ENCODE results near the gene SMCO3. TPM values are rescaled to one million over a fixed set of nuclear protein-coding genes. Genes with fewer than 3 reads are reported as not detected.

SMCO3 gene
- total RNA-seq, 2 experiments from 2014 or later: not detected

DNA sequence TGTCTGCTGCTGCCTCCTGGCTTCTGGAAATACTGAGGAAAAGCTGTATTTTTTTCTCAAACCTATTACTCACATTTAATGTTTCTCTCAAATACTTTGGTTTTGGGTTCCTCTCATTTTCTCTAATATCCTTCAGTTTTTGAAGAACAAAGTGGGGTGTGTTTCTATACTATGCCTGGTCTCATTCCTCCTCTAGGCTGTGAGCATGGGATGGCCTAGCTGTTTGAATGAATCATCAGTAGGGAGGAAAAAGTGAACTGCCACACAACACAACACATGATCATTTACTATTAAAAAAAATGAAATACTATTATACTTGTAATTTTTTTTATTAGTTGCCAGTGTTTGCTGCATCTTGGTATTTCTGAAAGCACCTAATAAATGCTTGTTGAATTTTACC is 11.3 kb upstream of the SMCO3 start:
- no peaks in the 10 kb centered on the region for H3K9me3 ChIP-seq (ENCODE audit: control insufficient read depth in 1 of 2, insufficient read depth in 1 of 2, low read length in 2 of 2)
- H3K27me3 Mint-ChIP-seq: peaks cover 5% of the 10 kb centered on the region
- no peaks in the 10 kb centered on the region for H3K9me3 Mint-ChIP-seq
- H3K4me1 Mint-ChIP-seq (ENCODE audit: low read depth): no peaks in the 10 kb centered on the region
- intact Hi-C loops (cut with DNase I, micrococcal nuclease): no loop called here
- H3K36me3 ChIP-seq (ENCODE audit: insufficient read depth, low read length): no peaks in the 10 kb centered on the region
- ATAC-seq (ENCODE audit: poor library complexity) (no peak), DNase-seq (no peak)
- no peak overlapping the region for H3K27ac ChIP-seq (ENCODE audit: low read depth in 1 of 2, low read length in 2 of 2)
- H3K27me3 ChIP-seq (ENCODE audit: control insufficient read depth in 1 of 2, insufficient read depth in 2 of 2, low read length in 2 of 2): no peaks in the 10 kb centered on the region
- H3K27ac Mint-ChIP-seq: no peak overlapping the region
- no peak overlapping the region for H3K4me3 ChIP-seq (ENCODE audit: low read length)
- CTCF ChIA-PET: interaction anchor here (0.7 to 1.2 kb wide), 2 partner anchors 16 to 55 kb away, joined by 3 to 4 read pairs; no protein-coding TSS in a partner anchor
- no peaks in the 10 kb centered on the region for H3K36me3 Mint-ChIP-seq (ENCODE audit: low read depth)
- no peaks in the 10 kb centered on the region for H3K4me1 ChIP-seq (ENCODE audit: insufficient read depth, low read length)
- H3K4me3 Mint-ChIP-seq: no peak overlapping the region
- TF ChIP-seq CTCF (IDR thresholded peaks at IDR 0.05): no peak
- POLR2A ChIA-PET: interaction anchor here (0.9 kb wide), 1 partner anchor 11 kb away, joined by 4 read pairs; no protein-coding TSS in a partner anchor

GRCh38 chr12:14824012-14824634 is 10.1 kb upstream of the SMCO3 start:
- TF ChIP-seq CTCF (IDR thresholded peaks at IDR 0.05): no peak
- DNase-seq (no peak), ATAC-seq (ENCODE audit: poor library complexity) (no peak)
- no peaks in the 10 kb centered on the region for H3K27me3 ChIP-seq (ENCODE audit: control insufficient read depth in 1 of 2, insufficient read depth in 2 of 2, low read length in 2 of 2)
- no peaks in the 10 kb centered on the region for H3K4me1 ChIP-seq (ENCODE audit: insufficient read depth, low read length)
- Mint-ChIP-seq H3K9me3 (no peaks in the 10 kb centered on the region), H3K36me3 (ENCODE audit: low read depth) (no peaks in the 10 kb centered on the region), H3K4me3 (no peak overlapping the region), H3K4me1 (ENCODE audit: low read depth) (no peaks in the 10 kb centered on the region), H3K27ac (no peak overlapping the region), H3K27me3 (peaks cover 5% of the 10 kb centered on the region)
- H3K27ac ChIP-seq (ENCODE audit: low read depth in 1 of 2, low read length in 2 of 2): no peak overlapping the region
- CTCF ChIA-PET: interaction anchor here (0.7 kb wide), 1 partner anchor 11 kb away, joined by 3 read pairs; no protein-coding TSS in a partner anchor
- POLR2A ChIA-PET: no interaction called here
- H3K4me3 ChIP-seq (ENCODE audit: low read length): no peak overlapping the region
- intact Hi-C loops (cut with DNase I, micrococcal nuclease): no loop called here
- H3K9me3 ChIP-seq (ENCODE audit: control insufficient read depth in 1 of 2, insufficient read depth in 1 of 2, low read length in 2 of 2): no peaks in the 10 kb centered on the region
- no peaks in the 10 kb centered on the region for H3K36me3 ChIP-seq (ENCODE audit: insufficient read depth, low read length)

DNA sequence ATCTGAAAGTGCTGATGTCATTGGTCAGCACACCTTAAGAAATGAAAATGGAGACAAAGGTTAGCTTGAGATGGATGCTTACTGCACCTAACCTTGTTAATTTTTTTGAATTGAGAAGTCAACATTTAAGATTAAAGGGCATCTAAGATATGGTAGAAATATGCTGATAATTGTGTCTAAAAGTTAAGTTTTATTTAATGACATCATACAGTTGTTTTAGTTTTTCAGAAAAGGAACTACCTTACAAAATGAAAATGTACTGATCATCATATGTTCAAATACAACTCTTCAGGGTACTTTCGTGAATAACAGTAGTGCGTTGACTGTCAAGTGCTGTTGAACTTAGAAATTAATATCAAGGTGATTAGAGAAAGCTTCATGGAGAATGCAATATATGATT is 2.5 kb downstream of the SMCO3 start:
- Mint-ChIP-seq H3K4me1 (ENCODE audit: low read depth) (peaks cover 16% of the 10 kb centered on the region), H3K9me3 (no peaks in the 10 kb centered on the region), H3K36me3 (ENCODE audit: low read depth) (no peaks in the 10 kb centered on the region), H3K27me3 (no peaks in the 10 kb centered on the region), H3K27ac (no peak overlapping the region), H3K4me3 (no peak overlapping the region)
- intact Hi-C loops (cut with DNase I, micrococcal nuclease): no loop called here
- POLR2A ChIA-PET: no interaction called here
- no peaks in the 10 kb centered on the region for H3K27me3 ChIP-seq (ENCODE audit: control insufficient read depth in 1 of 2, insufficient read depth in 2 of 2, low read length in 2 of 2)
- DNase-seq (no peak), ATAC-seq (ENCODE audit: poor library complexity) (no peak)
- no peaks in the 10 kb centered on the region for H3K4me1 ChIP-seq (ENCODE audit: insufficient read depth, low read length)
- H3K36me3 ChIP-seq (ENCODE audit: insufficient read depth, low read length): no peaks in the 10 kb centered on the region
- no peaks in the 10 kb centered on the region for H3K9me3 ChIP-seq (ENCODE audit: control insufficient read depth in 1 of 2, insufficient read depth in 1 of 2, low read length in 2 of 2)
- no peak overlapping the region for H3K4me3 ChIP-seq (ENCODE audit: low read length)
- no peak for TF ChIP-seq CTCF (IDR thresholded peaks at IDR 0.05)
- CTCF ChIA-PET: no interaction called here
- H3K27ac ChIP-seq (ENCODE audit: low read depth in 1 of 2, low read length in 2 of 2): no peak overlapping the region
